ENCODE results near the gene SOD1. TPM values are rescaled to one million over a fixed set of nuclear protein-coding genes. Genes with fewer than 3 reads are reported as not detected.

The SOD1 gene
- total RNA-seq, 1 donor from 2014 or later, result 232 TPM

DNA sequence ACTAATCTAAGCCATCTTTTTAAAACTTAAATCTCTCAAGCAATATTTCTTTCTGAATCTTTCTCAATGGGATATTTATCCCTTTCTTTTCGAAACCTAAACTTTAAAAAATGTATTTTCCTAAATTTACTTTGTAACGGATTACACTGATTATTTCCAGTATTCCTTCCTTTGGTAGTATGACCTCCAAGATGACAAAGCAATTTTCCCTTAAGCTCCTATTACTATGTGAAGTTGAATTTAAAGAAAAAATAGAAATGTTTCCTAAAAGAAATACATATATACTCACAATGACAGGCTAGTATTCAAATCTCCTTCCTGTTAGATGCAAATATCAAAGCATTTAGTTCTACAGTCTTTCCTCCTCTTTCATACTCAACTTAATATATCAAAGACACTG is 56.6 kb downstream of the SOD1 start:
- H3K36me3 Mint-ChIP-seq, result peaks cover 4% of the 10 kb centered on the region
- H3K27me3 Mint-ChIP-seq, result no peaks in the 10 kb centered on the region
- no peak overlapping the region for H3K4me3 Mint-ChIP-seq
- peaks cover 35% of the 10 kb centered on the region for H3K4me1 Mint-ChIP-seq (ENCODE audit: unreplicated experiment)
- H3K27ac Mint-ChIP-seq, result no peak overlapping the region
- H3K9me3 Mint-ChIP-seq, result no peaks in the 10 kb centered on the region
- TF ChIP-seq, protein P1, sequence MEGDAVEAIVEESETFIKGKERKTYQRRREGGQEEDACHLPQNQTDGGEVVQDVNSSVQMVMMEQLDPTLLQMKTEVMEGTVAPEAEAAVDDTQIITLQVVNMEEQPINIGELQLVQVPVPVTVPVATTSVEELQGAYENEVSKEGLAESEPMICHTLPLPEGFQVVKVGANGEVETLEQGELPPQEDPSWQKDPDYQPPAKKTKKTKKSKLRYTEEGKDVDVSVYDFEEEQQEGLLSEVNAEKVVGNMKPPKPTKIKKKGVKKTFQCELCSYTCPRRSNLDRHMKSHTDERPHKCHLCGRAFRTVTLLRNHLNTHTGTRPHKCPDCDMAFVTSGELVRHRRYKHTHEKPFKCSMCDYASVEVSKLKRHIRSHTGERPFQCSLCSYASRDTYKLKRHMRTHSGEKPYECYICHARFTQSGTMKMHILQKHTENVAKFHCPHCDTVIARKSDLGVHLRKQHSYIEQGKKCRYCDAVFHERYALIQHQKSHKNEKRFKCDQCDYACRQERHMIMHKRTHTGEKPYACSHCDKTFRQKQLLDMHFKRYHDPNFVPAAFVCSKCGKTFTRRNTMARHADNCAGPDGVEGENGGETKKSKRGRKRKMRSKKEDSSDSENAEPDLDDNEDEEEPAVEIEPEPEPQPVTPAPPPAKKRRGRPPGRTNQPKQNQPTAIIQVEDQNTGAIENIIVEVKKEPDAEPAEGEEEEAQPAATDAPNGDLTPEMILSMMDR (conservative IDR thresholded peaks at IDR 0.05), result no peak
- DNase-seq (ENCODE audit: extremely low spot score, unreplicated experiment), result no peak

Other genes with a start within 250 kb of the SOD1 start
- 38.8 and 53.2 TPM in 2 replicates for gene SCAF4, start 72.4 kb downstream of the SOD1 start, total RNA-seq (ENCODE audit: low replicate concordance)
- 11.3 and 44.0 TPM in 2 replicates for gene HUNK, start 213.3 kb downstream of the SOD1 start, total RNA-seq (ENCODE audit: low replicate concordance)